HCT116 (cell line): ENCODE data around the gene RHOBTB1. TPM values are rescaled to one million over a fixed set of nuclear protein-coding genes. Genes with fewer than 3 reads are reported as not detected.

Experiments
- ATAC-seq: fragments of 200-7000 bp; cut with Tn5 transposase; 2 replicates; pipeline ENCODE4 v1.9.1; 2020; ENCODE audit warnings: mild to moderate bottlenecking, moderate library complexity
- BruUV-seq: library from RNA; stranded (reverse); fragments of 400-500 nt; replicated peaks from 2 replicates; lab custom pipeline; 2021; lab: Mats Ljungman, UMichigan
- CTCF ChIA-PET: fragments of 300-600 bp; sonication (Branson Sonifier 250); formaldehyde crosslinking; loops from one replicate; lab custom pipeline; 2021; ENCODE audit warnings: antibody characterized with exemption; lab: Charles Lee
- POLR2A ChIA-PET: fragments of 300-600, 350-600 bp; sonication (Branson Sonifier 250); formaldehyde crosslinking; loops from one replicate; lab custom pipeline; 2021; ENCODE audit warnings: antibody characterized with exemption; lab: Charles Lee
- RAD21 ChIA-PET, 2 experiments: fragments of 300-600 bp; sonication (Branson Sonifier 250); formaldehyde crosslinking; loops; one replicate each; lab custom pipeline; 2023; ENCODE audit warnings: low total read pairs in 2 of 2; ENCODE audit not compliant: uncharacterized antibody in 2 of 2, unreplicated experiment in 2 of 2, low non-redundant PET in 1 of 2; lab: Charles Lee
- DNase-seq: peaks from one replicate; pipeline ENCODE4 v3.0.0-alpha.2; 2010; ENCODE audit warnings: low read depth, low spot score
- H2AFZ ChIP-seq: fragments of 200-600 bp; shearing (Covaris generic), sonication (generic); 2 replicates; pipeline ENCODE4 v1.6.1; 2017; ENCODE audit warnings: low read depth, mixed run types, mixed read lengths, antibody characterized with exemption, low read length; ENCODE audit not compliant: poor library complexity, severe bottlenecking
- H3K27ac ChIP-seq: 2 replicates; pipeline ENCODE4 v1.5.1; 2012; ENCODE audit warnings: low read depth, low read length
- H3K27me3 ChIP-seq: fragments of 200-600 bp; sonication (generic); 2 replicates; pipeline ENCODE4 v1.6.1; 2016; ENCODE audit warnings: mixed run types, low read length, mixed read lengths; ENCODE audit not compliant: insufficient read depth
- H3K36me3 ChIP-seq, 2 experiments: fragments of 200-500 bp in 1 of 2; fragments of 200-600 bp in 1 of 2; sonication (Bioruptor generic) in 1 of 2; sonication (generic) in 1 of 2; 2 replicates each; pipeline versions ENCODE4 v1.5.1 to v1.6.1; 2014 to 2016; ENCODE audit warnings: low read length in 2 of 2, inconsistent platforms in 1 of 2, mixed read lengths in 1 of 2, mixed run types in 1 of 2; ENCODE audit not compliant: insufficient read depth in 2 of 2, control insufficient read depth in 1 of 2
- H3K4me1 ChIP-seq, 2 experiments: fragments of 200-600 bp in 1 of 2; sonication (generic) in 1 of 2; 2 replicates each; pipeline versions ENCODE4 v1.5.1 to v1.6.1; 2012 to 2017; ENCODE audit warnings: low read length in 2 of 2, inconsistent platforms in 1 of 2, mild to moderate bottlenecking in 1 of 2, mixed read lengths in 1 of 2, mixed run types in 1 of 2, moderate library complexity in 1 of 2; ENCODE audit not compliant: insufficient read depth in 2 of 2, control insufficient read depth in 1 of 2
- H3K4me2 ChIP-seq: fragments of 200-600 bp; sonication (generic); 2 replicates; pipeline ENCODE4 v1.6.1; 2017; ENCODE audit warnings: mixed run types, low read length, mixed read lengths
- H3K4me3 ChIP-seq, 2 experiments: fragments of 200-600 bp in 1 of 2; sonication (generic) in 1 of 2; replicated peaks in 1 of 2; 2 replicates each; pipeline ENCODE4 v1.5.1; 2011 to 2016; ENCODE audit warnings: low read length in 2 of 2, control low read depth in 1 of 2, low read depth in 1 of 2, mild to moderate bottlenecking in 1 of 2, mixed read lengths in 1 of 2, mixed run types in 1 of 2
- H3K79me2 ChIP-seq: fragments of 200-600 bp; sonication (generic); 2 replicates; pipeline ENCODE4 v1.6.1; 2017; ENCODE audit warnings: mild to moderate bottlenecking, mixed run types, low read length, moderate library complexity, mixed read lengths; ENCODE audit not compliant: insufficient read depth
- H3K9ac ChIP-seq: fragments of 200-600 bp; sonication (generic); 2 replicates; pipeline ENCODE4 v1.6.1; 2016; ENCODE audit warnings: low read length, mixed read lengths
- H3K9me2 ChIP-seq: fragments of 200-600 bp; sonication (generic), shearing (Covaris generic); 2 replicates; pipeline ENCODE4 v1.6.1; 2017; ENCODE audit warnings: mixed run types, mild to moderate bottlenecking, moderate library complexity; ENCODE audit not compliant: insufficient read depth
- H3K9me3 ChIP-seq, 2 experiments: fragments of 200-500 bp in 1 of 2; fragments of 200-600 bp in 1 of 2; sonication (Bioruptor generic) in 1 of 2; sonication (generic) in 1 of 2; 2 replicates each; pipeline ENCODE4 v1.6.1; 2014 to 2017; ENCODE audit warnings: low read length in 2 of 2, mixed read lengths in 2 of 2, inconsistent platforms in 1 of 2, low read depth in 1 of 2, mild to moderate bottlenecking in 1 of 2, mixed run types in 1 of 2, moderate library complexity in 1 of 2; ENCODE audit not compliant: control insufficient read depth in 1 of 2, insufficient read depth in 1 of 2
- H4K20me1 ChIP-seq: fragments of 200-600 bp; sonication (generic), shearing (Covaris generic); 2 replicates; pipeline ENCODE4 v1.6.1; 2017; ENCODE audit warnings: mixed run types, mild to moderate bottlenecking, moderate library complexity; ENCODE audit not compliant: insufficient read depth
- ATF3 ChIP-seq: IDR thresholded peaks from 2 replicates; pipeline ENCODE4 v1.6.1; 2012
- CBX3 ChIP-seq: IDR thresholded peaks from 2 replicates; pipeline ENCODE4 v1.6.1; 2012; ENCODE audit warnings: low read depth
- EZH2phosphoT487 ChIP-seq: fragments of 200-600 bp; IDR thresholded peaks from 2 replicates; pipeline ENCODE4 v1.6.1; 2018; ENCODE audit warnings: antibody characterized with exemption, borderline replicate concordance
- RAD21 ChIP-seq: IDR thresholded peaks from 2 replicates; pipeline ENCODE4 v1.6.1; 2012; ENCODE audit warnings: low read depth, mild to moderate bottlenecking
- SIN3A ChIP-seq: IDR thresholded peaks from 2 replicates; pipeline ENCODE4 v1.6.1; 2012; ENCODE audit warnings: low read depth
- ZBTB33 ChIP-seq: IDR thresholded peaks from 2 replicates; pipeline ENCODE4 v1.6.1; 2011; ENCODE audit warnings: mild to moderate bottlenecking, low read length, moderate library complexity; ENCODE audit not compliant: insufficient replicate concordance; ENCODE audit errors: extremely low read depth
- ZNF274 ChIP-seq: fragments of 200-500 bp; sonication (Bioruptor generic); IDR thresholded peaks from 2 replicates; pipeline ENCODE4 v1.6.1; 2014; ENCODE audit warnings: mild to moderate bottlenecking, low read depth, low read length, inconsistent platforms
- intact Hi-C: fragments of 100-400 bp; cut with micrococcal nuclease; formaldehyde crosslinking; loops from 2 replicates; pipeline ENCODE4 v1.10.0; 2022
- total RNA-seq: library from RNA; stranded (reverse); gene quantifications from one replicate; pipeline ENCODE4 v1.2.1, GENCODE V29; 2021; ENCODE audit not compliant: unreplicated experiment
- TF ChIP-seq, protein P1 (sequence below): IDR thresholded peaks from 2 replicates; pipeline ENCODE4 v1.6.1; 2012; ENCODE audit warnings: low read depth

The RHOBTB1 gene
- total RNA-seq, 1 experiment from 2014 or later: 1.6 TPM

DNA sequence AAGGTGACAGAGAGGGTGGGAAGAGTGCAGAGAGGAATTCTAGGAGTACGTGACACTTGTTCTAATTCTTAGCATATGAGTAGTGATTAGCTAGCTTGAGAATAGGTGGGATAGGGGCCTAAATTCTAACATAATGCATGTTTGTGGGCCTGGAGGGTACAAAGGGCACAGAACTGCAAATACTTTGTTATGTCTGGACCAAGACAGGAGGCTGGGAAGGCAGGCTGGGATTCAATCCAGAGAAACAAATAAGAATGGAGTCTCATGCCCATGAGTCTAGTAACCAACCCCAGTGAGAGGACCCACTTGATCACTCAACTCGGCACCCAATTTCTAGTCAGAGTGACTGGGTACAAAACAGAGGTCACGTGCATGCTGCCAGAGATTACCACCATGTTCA, 40.9 kb downstream of the RHOBTB1 start:
- H3K9me2 ChIP-seq: no peaks in the 10 kb centered on the region
- BruUV-seq: no TSS peak
- no peak for ATAC-seq
- H2AFZ ChIP-seq: no peak overlapping the region
- POLR2A ChIA-PET: no interaction called here
- no peaks in the 10 kb centered on the region for H4K20me1 ChIP-seq
- H3K27me3 ChIP-seq: no peaks in the 10 kb centered on the region
- TF ChIP-seq, protein P1, sequence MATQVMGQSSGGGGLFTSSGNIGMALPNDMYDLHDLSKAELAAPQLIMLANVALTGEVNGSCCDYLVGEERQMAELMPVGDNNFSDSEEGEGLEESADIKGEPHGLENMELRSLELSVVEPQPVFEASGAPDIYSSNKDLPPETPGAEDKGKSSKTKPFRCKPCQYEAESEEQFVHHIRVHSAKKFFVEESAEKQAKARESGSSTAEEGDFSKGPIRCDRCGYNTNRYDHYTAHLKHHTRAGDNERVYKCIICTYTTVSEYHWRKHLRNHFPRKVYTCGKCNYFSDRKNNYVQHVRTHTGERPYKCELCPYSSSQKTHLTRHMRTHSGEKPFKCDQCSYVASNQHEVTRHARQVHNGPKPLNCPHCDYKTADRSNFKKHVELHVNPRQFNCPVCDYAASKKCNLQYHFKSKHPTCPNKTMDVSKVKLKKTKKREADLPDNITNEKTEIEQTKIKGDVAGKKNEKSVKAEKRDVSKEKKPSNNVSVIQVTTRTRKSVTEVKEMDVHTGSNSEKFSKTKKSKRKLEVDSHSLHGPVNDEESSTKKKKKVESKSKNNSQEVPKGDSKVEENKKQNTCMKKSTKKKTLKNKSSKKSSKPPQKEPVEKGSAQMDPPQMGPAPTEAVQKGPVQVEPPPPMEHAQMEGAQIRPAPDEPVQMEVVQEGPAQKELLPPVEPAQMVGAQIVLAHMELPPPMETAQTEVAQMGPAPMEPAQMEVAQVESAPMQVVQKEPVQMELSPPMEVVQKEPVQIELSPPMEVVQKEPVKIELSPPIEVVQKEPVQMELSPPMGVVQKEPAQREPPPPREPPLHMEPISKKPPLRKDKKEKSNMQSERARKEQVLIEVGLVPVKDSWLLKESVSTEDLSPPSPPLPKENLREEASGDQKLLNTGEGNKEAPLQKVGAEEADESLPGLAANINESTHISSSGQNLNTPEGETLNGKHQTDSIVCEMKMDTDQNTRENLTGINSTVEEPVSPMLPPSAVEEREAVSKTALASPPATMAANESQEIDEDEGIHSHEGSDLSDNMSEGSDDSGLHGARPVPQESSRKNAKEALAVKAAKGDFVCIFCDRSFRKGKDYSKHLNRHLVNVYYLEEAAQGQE: no peak
- no peak for TF ChIP-seq ZNF274
- TF ChIP-seq, all 23 proteins: peak for 0
- no peaks in the 10 kb centered on the region for H3K36me3 ChIP-seq
- H3K4me1 ChIP-seq: no peaks in the 10 kb centered on the region
- no peak for DNase-seq
- no peaks in the 10 kb centered on the region for H3K9me3 ChIP-seq
- no peak overlapping the region for H3K9ac ChIP-seq
- CTCF ChIA-PET: no interaction called here
- intact Hi-C loops: no loop called here
- H3K79me2 ChIP-seq: no peaks in the 10 kb centered on the region
- H3K4me2 ChIP-seq: no peak overlapping the region
- H3K4me3 ChIP-seq: no peak overlapping the region
- RAD21 ChIA-PET: no interaction called here
- H3K27ac ChIP-seq: no peak overlapping the region

DNA sequence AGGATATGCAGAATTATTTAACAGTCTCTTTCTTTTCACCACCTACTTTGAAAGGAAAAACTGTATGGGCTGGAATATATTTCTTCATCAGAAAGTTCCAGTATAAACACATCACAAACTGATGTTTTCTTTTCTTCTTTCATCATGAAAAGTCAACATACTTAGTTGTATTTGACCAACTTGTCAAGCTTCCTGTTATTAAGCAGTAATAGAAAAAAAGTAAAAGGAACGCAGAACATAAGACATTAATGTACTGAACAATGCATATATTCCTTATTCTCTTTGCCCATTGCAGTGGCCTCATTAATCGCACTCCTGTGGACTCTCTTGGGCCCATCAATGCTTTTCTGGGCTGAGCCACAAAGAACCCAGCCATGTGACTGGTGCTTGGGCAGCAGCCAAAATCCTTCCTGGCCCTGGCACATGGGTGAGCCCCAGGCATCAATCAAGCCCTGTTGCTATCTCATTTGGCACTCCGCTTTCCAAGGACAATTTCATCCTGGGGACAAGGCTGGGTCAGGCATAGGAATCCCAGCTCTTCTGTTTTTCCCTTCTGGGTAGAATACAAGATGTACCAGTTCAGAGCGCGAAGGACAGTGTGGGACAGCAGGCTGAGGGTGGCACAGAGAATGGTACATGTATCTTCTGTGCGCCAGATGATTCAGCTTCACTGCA, 42.3 kb downstream of the RHOBTB1 start:
- no peaks in the 10 kb centered on the region for H3K9me2 ChIP-seq
- H2AFZ ChIP-seq: no peak overlapping the region
- no TSS peak for BruUV-seq
- no peak overlapping the region for H3K27ac ChIP-seq
- no peak for ATAC-seq
- ChIA-PET CTCF (no interaction called here), RAD21 (no interaction called here), POLR2A (no interaction called here)
- no peaks in the 10 kb centered on the region for H4K20me1 ChIP-seq
- H3K9me3 ChIP-seq: no peaks in the 10 kb centered on the region
- no peaks in the 10 kb centered on the region for H3K27me3 ChIP-seq
- H3K9ac ChIP-seq: no peak overlapping the region
- no peak overlapping the region for H3K4me3 ChIP-seq
- H3K4me1 ChIP-seq: no peaks in the 10 kb centered on the region
- H3K36me3 ChIP-seq: no peaks in the 10 kb centered on the region
- intact Hi-C loops: no loop called here
- DNase-seq: no peak
- H3K79me2 ChIP-seq: no peaks in the 10 kb centered on the region
- H3K4me2 ChIP-seq: no peak overlapping the region
- TF ChIP-seq ZBTB33 (no peak), RAD21 (no peak), ATF3 (no peak), SIN3A (no peak), EZH2phosphoT487 (no peak), CBX3 (no peak)
- TF ChIP-seq, protein P1: no peak
